Ammon's horn (tissue), 1 donor: ENCODE measurements around the gene RAD18.

Source experiments
- DNase-seq: peaks from one replicate; pipeline ENCODE4 v3.0.0-alpha.2; 2016; ENCODE audit warnings: low spot score

The RAD18 gene

GRCh38 chr3:8985411-8985831, 22.1 kb upstream of the RAD18 start:
- no peak for DNase-seq

GRCh38 chr3:8984526-8984925, 21.3 kb upstream of the RAD18 start:
- DNase-seq, result no peak

- DNase-seq, result no peak
Observed at GRCh38 chr3:8984081-8984480, 20.8 kb upstream of the RAD18 start.

GRCh38 chr3:8983591-8983990, 20.3 kb upstream of the RAD18 start:
- DNase-seq, result no peak

GRCh38 chr3:8983026-8983425, 19.8 kb upstream of the RAD18 start:
- no peak for DNase-seq

- DNase-seq, result peak; percentile 66
Observed at GRCh38 chr3:8982509-8982908, 19.2 kb upstream of the RAD18 start.

GRCh38 chr3:8981700-8982099, 18.4 kb upstream of the RAD18 start:
- DNase-seq, result no peak

GRCh38 chr3:8981296-8981695, 18.0 kb upstream of the RAD18 start:
- DNase-seq, result no peak

- DNase-seq, result no peak
Observed at GRCh38 chr3:8980756-8981257, 17.5 kb upstream of the RAD18 start.

- no peak for DNase-seq
Observed at GRCh38 chr3:8979262-8979661, 16.0 kb upstream of the RAD18 start.

GRCh38 chr3:8978551-8978950, 15.3 kb upstream of the RAD18 start:
- DNase-seq, result no peak

- DNase-seq, result no peak
Observed at GRCh38 chr3:8976540-8977182, 13.4 kb upstream of the RAD18 start.

- no peak for DNase-seq
Observed at GRCh38 chr3:8975081-8976020, 12.1 kb upstream of the RAD18 start.

GRCh38 chr3:8974458-8974857, 11.2 kb upstream of the RAD18 start:
- no peak for DNase-seq

- DNase-seq, result no peak
Observed at GRCh38 chr3:8972639-8973038, 9.4 kb upstream of the RAD18 start.

GRCh38 chr3:8970971-8971589, 7.8 kb upstream of the RAD18 start:
- DNase-seq, result peak; percentile 87

- no peak for DNase-seq
Observed at GRCh38 chr3:8969241-8969640, 6.0 kb upstream of the RAD18 start.

GRCh38 chr3:8968375-8968882, 5.2 kb upstream of the RAD18 start:
- DNase-seq, result no peak

GRCh38 chr3:8967553-8967952, 4.3 kb upstream of the RAD18 start:
- no peak for DNase-seq

GRCh38 chr3:8966820-8967348, 3.6 kb upstream of the RAD18 start:
- no peak for DNase-seq

- DNase-seq, result no peak
Observed at GRCh38 chr3:8966150-8966819, 3.0 kb upstream of the RAD18 start.
